Measurements from ENCODE around the gene CAPN9. TPM values are rescaled to one million over a fixed set of nuclear protein-coding genes. Genes with fewer than 3 reads are reported as not detected.
"Not testable (repeated sequence)": the region's sequence is repeated elsewhere in the genome, so short reads cannot be mapped to it uniquely, and the experiment has no call there.

Gene CAPN9
- total RNA-seq, 2 donors from 2014 or later = 0.45 to 0.59 TPM

GRCh38 chr1:230715510-230715909 is 31.7 kb upstream of the CAPN9 start:
- intact Hi-C loops (cut with DNase I) = no loop called here
- Histone ChIP-seq H3K36me3 (no peaks in the 10 kb centered on the region), H3K9me3 (no peaks in the 10 kb centered on the region), H3K27ac (no peak overlapping the region), H3K27me3 (replicated peaks; ENCODE audit: insufficient read depth) (no peaks in the 10 kb centered on the region), H3K4me1 (replicated peaks) (no peaks in the 10 kb centered on the region), H3K4me3 (no peak overlapping the region)
- TF ChIP-seq POLR2AphosphoS5 (IDR thresholded peaks at IDR 0.05) (no peak), CTCF (IDR thresholded peaks at IDR 0.05) (no peak), POLR2A (IDR thresholded peaks at IDR 0.05) (no peak)
- WGBS = 73% methylated on average over 3 of the region's 3 CpGs
- DNase-seq (ENCODE audit: low spot score) = no peak

GRCh38 chr1:230716453-230716852 is 30.7 kb upstream of the CAPN9 start:
- H3K27ac ChIP-seq; H3K36me3 ChIP-seq; H3K4me3 ChIP-seq; intact Hi-C loops (cut with DNase I); H3K27me3 ChIP-seq (replicated peaks; ENCODE audit: insufficient read depth); H3K4me1 ChIP-seq (replicated peaks); DNase-seq (ENCODE audit: low spot score); H3K9me3 ChIP-seq: not testable (repeated sequence)
- WGBS = 51% methylated on average over 3 of the region's 3 CpGs

GRCh38 chr1:230717251-230717650 is 29.9 kb upstream of the CAPN9 start:
- DNase-seq (ENCODE audit: low spot score) = no peak
- Histone ChIP-seq H3K27me3 (replicated peaks; ENCODE audit: insufficient read depth) (no peaks in the 10 kb centered on the region), H3K4me1 (replicated peaks) (no peaks in the 10 kb centered on the region), H3K9me3 (no peaks in the 10 kb centered on the region), H3K36me3 (no peaks in the 10 kb centered on the region), H3K27ac (no peak overlapping the region), H3K4me3 (no peak overlapping the region)
- intact Hi-C loops (cut with DNase I) = no loop called here
- WGBS = 72% methylated on average over 1 of the region's 1 CpG
- no peak for TF ChIP-seq POLR2AphosphoS5 (IDR thresholded peaks at IDR 0.05)
- no peak for TF ChIP-seq POLR2A (IDR thresholded peaks at IDR 0.05)
- TF ChIP-seq CTCF (IDR thresholded peaks at IDR 0.05) = no peak

- intact Hi-C loops (cut with DNase I); H3K9me3 ChIP-seq; H3K4me1 ChIP-seq (replicated peaks); H3K4me3 ChIP-seq; H3K36me3 ChIP-seq; DNase-seq (ENCODE audit: low spot score); H3K27me3 ChIP-seq (replicated peaks; ENCODE audit: insufficient read depth); H3K27ac ChIP-seq: not testable (repeated sequence)
- WGBS = 92% methylated on average over 3 of the region's 3 CpGs
Observed at GRCh38 chr1:230721849-230722522, 25.2 kb upstream of the CAPN9 start.

GRCh38 chr1:230725256-230726012 is 21.8 kb upstream of the CAPN9 start:
- H3K4me3 ChIP-seq = no peak overlapping the region
- no peaks in the 10 kb centered on the region for H3K9me3 ChIP-seq
- no peaks in the 10 kb centered on the region for H3K4me1 ChIP-seq (replicated peaks)
- WGBS = 25% methylated on average over 6 of the region's 6 CpGs
- H3K27ac ChIP-seq = peak overlapping the region; percentile 24 to 50
- DNase-seq (ENCODE audit: low spot score) = peak; percentile 54
- TF ChIP-seq POLR2AphosphoS5 (IDR thresholded peaks at IDR 0.05) (peak; percentile 68), POLR2A (IDR thresholded peaks at IDR 0.05) (no peak)
- intact Hi-C loops (cut with DNase I) = no loop called here
- no peaks in the 10 kb centered on the region for H3K36me3 ChIP-seq
- H3K27me3 ChIP-seq (replicated peaks; ENCODE audit: insufficient read depth) = no peaks in the 10 kb centered on the region

- H3K36me3 ChIP-seq = no peaks in the 10 kb centered on the region
- TF ChIP-seq POLR2A (IDR thresholded peaks at IDR 0.05) (no peak), POLR2AphosphoS5 (IDR thresholded peaks at IDR 0.05) (no peak), CTCF (IDR thresholded peaks at IDR 0.05) (no peak)
- WGBS = 44% methylated on average over 6 of the region's 6 CpGs
- no peak for DNase-seq (ENCODE audit: low spot score)
- H3K4me3 ChIP-seq = no peak overlapping the region
- H3K9me3 ChIP-seq = no peaks in the 10 kb centered on the region
- H3K27me3 ChIP-seq (replicated peaks; ENCODE audit: insufficient read depth) = no peaks in the 10 kb centered on the region
- peaks cover 5% of the 10 kb centered on the region for H3K4me1 ChIP-seq (replicated peaks)
- intact Hi-C loops (cut with DNase I) = no loop called here
- no peak overlapping the region for H3K27ac ChIP-seq
Observed at GRCh38 chr1:230728710-230729392, 18.3 kb upstream of the CAPN9 start.

Data from prostate gland (tissue), 2 donors.